ENCODE measurements around the gene EHBP1L1. TPM values are rescaled to one million over a fixed set of nuclear protein-coding genes. Genes with fewer than 3 reads are reported as not detected.

Gene EHBP1L1
- total and polyA plus RNA-seq, 4 donors = 1.1 to 120 (median 10.0) TPM

DNA sequence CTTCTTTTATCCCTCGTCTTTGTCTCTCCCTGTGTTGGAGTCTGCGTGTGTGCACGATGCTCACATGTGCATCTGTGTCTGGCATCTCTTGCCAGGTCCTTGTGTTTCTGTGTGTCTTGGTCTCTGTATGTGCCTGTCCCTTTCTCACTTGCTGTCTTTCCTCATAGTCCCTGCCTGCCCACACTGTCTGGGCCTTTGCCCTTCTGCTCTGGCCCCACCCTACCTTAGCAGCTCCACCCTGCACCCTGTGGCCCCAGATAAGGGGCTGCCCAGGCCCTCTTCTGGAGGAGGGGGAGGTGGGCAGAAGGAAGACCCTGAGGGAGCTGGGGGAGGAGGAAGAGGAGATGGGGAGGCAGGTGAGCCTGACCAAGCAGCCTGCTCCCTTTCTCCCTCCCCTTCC is 2.8 kb downstream of the EHBP1L1 start:
- H3K4me1 ChIP-seq (ENCODE audit: control insufficient read depth in 4 of 4, insufficient read depth in 4 of 4, low read length in 3 of 4) = peaks cover 12 to 34% (median 24%) of the 10 kb centered on the region in 4 donors
- peak; percentile 76 for DNase-seq (ENCODE audit: low spot score)
- TF ChIP-seq YY1 (IDR thresholded peaks at IDR 0.05) (no peak), FOXA1 (IDR thresholded peaks at IDR 0.05) (no peak), FOXA2 (IDR thresholded peaks at IDR 0.05) (no peak), CTCF (IDR thresholded peaks at IDR 0.05; ENCODE audit: low read depth, low read length, missing input control) (no peak)
- no peak overlapping the region for H3K9ac ChIP-seq (ENCODE audit: low read depth in 1 of 2, low read length in 2 of 2)
- H3K4me3 ChIP-seq (ENCODE audit: low read depth in 1 of 3, low read length in 3 of 3) = no peak overlapping the region
- no peak overlapping the region for H3K27ac ChIP-seq (ENCODE audit: low read depth in 1 of 2, low read length in 2 of 2)
- peaks cover 0 to 7% (median 1%) of the 10 kb centered on the region in 4 donors for H3K36me3 ChIP-seq (ENCODE audit: control insufficient read depth in 4 of 4, insufficient read depth in 3 of 4, low read depth in 1 of 4, low read length in 3 of 4)
- 92% methylated on average over 3 of the region's 3 CpGs for WGBS
- H3K27me3 ChIP-seq (ENCODE audit: control insufficient read depth in 4 of 4, insufficient read depth in 4 of 4, low read length in 3 of 4) = no peaks in the 10 kb centered on the region
- no peaks in the 10 kb centered on the region for H3K9me3 ChIP-seq (ENCODE audit: control insufficient read depth in 4 of 4, low read length in 3 of 4)

DNA sequence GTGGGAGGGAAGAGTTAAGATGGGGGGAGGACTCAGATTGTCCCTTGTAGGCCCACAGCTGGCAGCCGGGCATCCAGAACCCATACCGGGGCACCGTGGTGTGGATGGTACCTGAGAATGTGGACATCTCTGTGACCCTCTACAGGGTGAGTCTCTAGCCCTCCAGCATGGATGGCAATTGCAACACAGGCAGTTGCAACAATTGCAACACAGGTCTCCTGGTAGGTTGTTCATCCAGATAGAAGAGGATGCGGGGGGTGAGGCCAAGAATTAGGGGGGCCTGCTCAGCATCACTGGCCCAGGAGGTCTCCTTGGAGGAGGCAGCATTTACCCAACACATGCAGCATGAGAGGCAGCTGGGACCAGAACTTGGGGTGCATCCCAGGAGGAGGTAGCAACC is 3.4 kb downstream of the EHBP1L1 start:
- WGBS = 88% methylated on average over 4 of the region's 4 CpGs
- TF ChIP-seq RAD21 (IDR thresholded peaks at IDR 0.05) (no peak), ATF3 (IDR thresholded peaks at IDR 0.05) (no peak), EGR1 (IDR thresholded peaks at IDR 0.05; ENCODE audit: low read depth in 2 of 2) (no peak), YY1 (IDR thresholded peaks at IDR 0.05) (no peak), HNF4G (IDR thresholded peaks at IDR 0.05) (no peak), REST (IDR thresholded peaks at IDR 0.05) (no peak), TAF1 (conservative IDR thresholded peaks at IDR 0.05) (no peak), JUND (IDR thresholded peaks at IDR 0.05) (no peak), CTCF (IDR thresholded peaks at IDR 0.05; ENCODE audit: low read depth, low read length, missing input control) (no peak), SP1 (IDR thresholded peaks at IDR 0.05) (no peak), HNF4A (conservative IDR thresholded peaks at IDR 0.05) (no peak), NR2F2 (IDR thresholded peaks at IDR 0.05) (no peak), FOXA1 (IDR thresholded peaks at IDR 0.05) (no peak), RXRA (IDR thresholded peaks at IDR 0.05) (no peak), FOXA2 (IDR thresholded peaks at IDR 0.05) (no peak), MAX (IDR thresholded peaks at IDR 0.05) (no peak), GABPA (IDR thresholded peaks at IDR 0.05 in 1 of 2, conservative IDR thresholded peaks at IDR 0.05 in 1 of 2) (no peak)
- TF ChIP-seq, protein P1, sequence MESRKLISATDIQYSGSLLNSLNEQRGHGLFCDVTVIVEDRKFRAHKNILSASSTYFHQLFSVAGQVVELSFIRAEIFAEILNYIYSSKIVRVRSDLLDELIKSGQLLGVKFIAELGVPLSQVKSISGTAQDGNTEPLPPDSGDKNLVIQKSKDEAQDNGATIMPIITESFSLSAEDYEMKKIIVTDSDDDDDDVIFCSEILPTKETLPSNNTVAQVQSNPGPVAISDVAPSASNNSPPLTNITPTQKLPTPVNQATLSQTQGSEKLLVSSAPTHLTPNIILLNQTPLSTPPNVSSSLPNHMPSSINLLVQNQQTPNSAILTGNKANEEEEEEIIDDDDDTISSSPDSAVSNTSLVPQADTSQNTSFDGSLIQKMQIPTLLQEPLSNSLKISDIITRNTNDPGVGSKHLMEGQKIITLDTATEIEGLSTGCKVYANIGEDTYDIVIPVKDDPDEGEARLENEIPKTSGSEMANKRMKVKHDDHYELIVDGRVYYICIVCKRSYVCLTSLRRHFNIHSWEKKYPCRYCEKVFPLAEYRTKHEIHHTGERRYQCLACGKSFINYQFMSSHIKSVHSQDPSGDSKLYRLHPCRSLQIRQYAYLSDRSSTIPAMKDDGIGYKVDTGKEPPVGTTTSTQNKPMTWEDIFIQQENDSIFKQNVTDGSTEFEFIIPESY (IDR thresholded peaks at IDR 0.05) = no peak
- no peak overlapping the region for H3K27ac ChIP-seq (ENCODE audit: low read depth in 1 of 2, low read length in 2 of 2)
- H3K9me3 ChIP-seq (ENCODE audit: control insufficient read depth in 4 of 4, low read length in 3 of 4) = no peaks in the 10 kb centered on the region
- H3K4me1 ChIP-seq (ENCODE audit: control insufficient read depth in 4 of 4, insufficient read depth in 4 of 4, low read length in 3 of 4) = peaks cover 9 to 30% (median 20%) of the 10 kb centered on the region in 4 donors
- H3K27me3 ChIP-seq (ENCODE audit: control insufficient read depth in 4 of 4, insufficient read depth in 4 of 4, low read length in 3 of 4) = no peaks in the 10 kb centered on the region
- no peak overlapping the region for H3K9ac ChIP-seq (ENCODE audit: low read depth in 1 of 2, low read length in 2 of 2)
- no peak for DNase-seq (ENCODE audit: low spot score)
- H3K36me3 ChIP-seq (ENCODE audit: control insufficient read depth in 4 of 4, insufficient read depth in 3 of 4, low read depth in 1 of 4, low read length in 3 of 4) = peaks cover 0 to 7% (median 1%) of the 10 kb centered on the region in 4 donors
- no peak overlapping the region for H3K4me3 ChIP-seq (ENCODE audit: low read depth in 1 of 3, low read length in 3 of 3)

All from liver (tissue), 9 donors.